Measurements from ENCODE around the gene KCNN4. TPM values are rescaled to one million over a fixed set of nuclear protein-coding genes. Genes with fewer than 3 reads are reported as not detected.
A peak's percentile ranks its signal among the peaks of the same experiment; 100 is the strongest.
"Not testable (repeated sequence)": the region's sequence is repeated elsewhere in the genome, so short reads cannot be mapped to it uniquely, and the experiment has no call there.

Gene KCNN4
- 1 to 10 TPM in 1 of 2 donors, not detected in 1; 2.9 TPM for total RNA-seq

- no peak within 1 kb of the TSS for H3K4me3 ChIP-seq
- DNase-seq: no peak
- H3K27ac ChIP-seq: no peak within 1 kb of the TSS
- intact Hi-C loops (cut with DNase I): loop anchor here (5.0 kb wide), 1 partner anchor 34 kb away; no protein-coding TSS in a partner anchor
- WGBS, 2 donors: 26 to 30% methylated on average over 10 to 19 of the region's 19 CpGs
- no peaks in the 10 kb centered on the region for H3K27me3 ChIP-seq
- H3K9me3 ChIP-seq: no peaks in the 10 kb centered on the region
- H3K36me3 ChIP-seq (replicated peaks in 1 of 2; ENCODE audit: insufficient read depth in 1 of 2, low read depth in 2 of 2): no peaks in the 10 kb centered on the region
- ATAC-seq: no peak
- TF ChIP-seq, protein P1, sequence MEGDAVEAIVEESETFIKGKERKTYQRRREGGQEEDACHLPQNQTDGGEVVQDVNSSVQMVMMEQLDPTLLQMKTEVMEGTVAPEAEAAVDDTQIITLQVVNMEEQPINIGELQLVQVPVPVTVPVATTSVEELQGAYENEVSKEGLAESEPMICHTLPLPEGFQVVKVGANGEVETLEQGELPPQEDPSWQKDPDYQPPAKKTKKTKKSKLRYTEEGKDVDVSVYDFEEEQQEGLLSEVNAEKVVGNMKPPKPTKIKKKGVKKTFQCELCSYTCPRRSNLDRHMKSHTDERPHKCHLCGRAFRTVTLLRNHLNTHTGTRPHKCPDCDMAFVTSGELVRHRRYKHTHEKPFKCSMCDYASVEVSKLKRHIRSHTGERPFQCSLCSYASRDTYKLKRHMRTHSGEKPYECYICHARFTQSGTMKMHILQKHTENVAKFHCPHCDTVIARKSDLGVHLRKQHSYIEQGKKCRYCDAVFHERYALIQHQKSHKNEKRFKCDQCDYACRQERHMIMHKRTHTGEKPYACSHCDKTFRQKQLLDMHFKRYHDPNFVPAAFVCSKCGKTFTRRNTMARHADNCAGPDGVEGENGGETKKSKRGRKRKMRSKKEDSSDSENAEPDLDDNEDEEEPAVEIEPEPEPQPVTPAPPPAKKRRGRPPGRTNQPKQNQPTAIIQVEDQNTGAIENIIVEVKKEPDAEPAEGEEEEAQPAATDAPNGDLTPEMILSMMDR (IDR thresholded peaks at IDR 0.05): no peak
- TF ChIP-seq POLR2A (IDR thresholded peaks at IDR 0.05): no peak
- H3K4me1 ChIP-seq: no peaks in the 10 kb centered on the region
Measured at GRCh38 chr19:43780706-43781525, at the start of gene KCNN4. Gene KCNN4 (minus strand): TSS chr19:43780973. CDS start chr19:43780861, 112 bp downstream.

GRCh38 chr19:43826787-43827754 is 46.3 kb upstream of the KCNN4 start, which contains the start of gene ZNF283:
Gene ZNF283 (plus strand): TSS chr19:43827321. CDS start chr19:43833505, 6,184 bp downstream.
- peak; percentile 99 for ATAC-seq
- WGBS, 2 donors: 7 to 15% methylated on average over 29 to 46 of the region's 46 CpGs

DNA sequence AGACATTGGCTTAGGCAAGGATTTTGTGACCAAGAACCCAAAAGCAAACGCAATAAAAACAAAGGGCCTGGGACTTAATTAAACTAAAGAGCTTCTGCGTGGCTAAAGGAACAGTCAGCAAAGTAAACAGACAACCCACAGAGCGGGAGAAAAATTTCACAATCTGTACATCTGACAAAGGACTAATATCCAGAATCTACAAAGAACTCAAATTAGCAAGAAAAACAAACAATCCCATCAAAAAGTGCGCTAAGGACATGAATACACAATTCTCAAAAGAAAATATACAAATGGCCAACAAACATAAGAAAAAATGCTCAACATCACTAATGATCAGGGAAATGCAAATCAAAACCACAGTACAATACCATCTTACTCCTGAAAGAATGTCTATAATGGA is 43.8 kb upstream of the KCNN4 start:
- H3K4me1 ChIP-seq: peaks cover 18% of the 10 kb centered on the region
- H3K27ac ChIP-seq; H3K36me3 ChIP-seq (replicated peaks in 1 of 2; ENCODE audit: insufficient read depth in 1 of 2, low read depth in 2 of 2); H3K4me3 ChIP-seq; intact Hi-C loops (cut with DNase I); H3K27me3 ChIP-seq; ATAC-seq; DNase-seq: not testable (repeated sequence)
- H3K9me3 ChIP-seq: peaks cover 0 to 11% (median 0%) of the 10 kb centered on the region in 3 donors
- WGBS, 2 donors: 43 to 59% methylated on average over 4 of the region's 4 CpGs

More at GRCh38 chr19:43826787-43827754, 46.3 kb upstream of the KCNN4 start, which contains the start of gene ZNF283:
- Histone ChIP-seq H3K36me3 (replicated peaks in 1 of 2; ENCODE audit: insufficient read depth in 1 of 2, low read depth in 2 of 2) (peaks cover 0 to 6% of the 10 kb centered on the region in 2 donors), H3K4me1 (peaks cover 13% of the 10 kb centered on the region), H3K27me3 (no peaks in the 10 kb centered on the region), H3K4me3 (peak within 1 kb of the TSS; percentile 25 to 50), H3K27ac (peak within 1 kb of the TSS in 3 of 4 donors; percentile 45 to 79 (median 55)), H3K9me3 (no peaks in the 10 kb centered on the region)
- intact Hi-C loops (cut with DNase I): no loop called here
- peak; percentile 90 to 95 (median 93) for DNase-seq
- TF ChIP-seq, protein P1 (IDR thresholded peaks at IDR 0.05): no peak
- peak in 2 of 3 donors; percentile 35 to 42 for TF ChIP-seq POLR2A (IDR thresholded peaks at IDR 0.05)

GRCh38 chr19:43823856-43824255 is 43.1 kb upstream of the KCNN4 start:
- ATAC-seq; H3K27ac ChIP-seq; DNase-seq; intact Hi-C loops (cut with DNase I); H3K36me3 ChIP-seq (replicated peaks in 1 of 2; ENCODE audit: insufficient read depth in 1 of 2, low read depth in 2 of 2); H3K27me3 ChIP-seq; H3K4me3 ChIP-seq: not testable (repeated sequence)
- Histone ChIP-seq H3K4me1 (peaks cover 18% of the 10 kb centered on the region), H3K9me3 (peaks cover 0 to 11% (median 0%) of the 10 kb centered on the region in 3 donors)
- 72 to 79% methylated on average over 3 of the region's 3 CpGs for WGBS, 2 donors

- TF ChIP-seq POLR2A (IDR thresholded peaks at IDR 0.05): no peak
- TF ChIP-seq, protein P1 (IDR thresholded peaks at IDR 0.05): no peak
- Histone ChIP-seq H3K27me3 (no peaks in the 10 kb centered on the region), H3K4me3 (no peak overlapping the region), H3K36me3 (replicated peaks in 1 of 2; ENCODE audit: insufficient read depth in 1 of 2, low read depth in 2 of 2) (no peaks in the 10 kb centered on the region), H3K4me1 (peaks cover 5% of the 10 kb centered on the region), H3K27ac (no peak overlapping the region), H3K9me3 (peaks cover 0 to 11% (median 0%) of the 10 kb centered on the region in 3 donors)
- intact Hi-C loops (cut with DNase I): no loop called here
- WGBS, 2 donors: 23 to 25% methylated on average over 5 of the region's 5 CpGs
- DNase-seq: no peak
- ATAC-seq: no peak
Measured at GRCh38 chr19:43820884-43821215, 40.1 kb upstream of the KCNN4 start.
